ENCODE data around the gene NSL1.
A peak's percentile ranks its signal among the peaks of the same experiment; 100 is the strongest.

NSL1 gene

GRCh38 chr1:212753749-212754148 is 37.8 kb downstream of the NSL1 start:
- DNase-seq (ENCODE audit: extremely low spot score) = no peak
- ChIA-PET POLR2A (no interaction called here), CTCF (interaction anchor here (1.0 to 3.5 kb wide), 8 partner anchors 8 to 241 kb away, joined by 3 to 16 read pairs (median 4); no protein-coding TSS in a partner anchor)
- no peak for TF ChIP-seq CTCF (IDR thresholded peaks at IDR 0.05; ENCODE audit: control extremely low read depth, extremely low read depth, low read depth, missing control alignments)

- TF ChIP-seq CTCF (IDR thresholded peaks at IDR 0.05; ENCODE audit: control extremely low read depth, extremely low read depth, low read depth, missing control alignments) = no peak
- no peak for DNase-seq (ENCODE audit: extremely low spot score)
- ChIA-PET POLR2A (no interaction called here), CTCF (interaction anchor here (0.8 to 3.5 kb wide), 7 partner anchors 9 to 241 kb away, joined by 3 to 14 read pairs (median 4); no protein-coding TSS in a partner anchor)
Observed at GRCh38 chr1:212752934-212753497, 38.6 kb downstream of the NSL1 start.

- CTCF ChIA-PET = interaction anchor here (0.6 to 3.5 kb wide), 6 partner anchors 10 to 242 kb away, joined by 3 to 14 read pairs (median 4); no protein-coding TSS in a partner anchor
- no peak for DNase-seq (ENCODE audit: extremely low spot score)
- POLR2A ChIA-PET = no interaction called here
- TF ChIP-seq CTCF (IDR thresholded peaks at IDR 0.05; ENCODE audit: control extremely low read depth, extremely low read depth, low read depth, missing control alignments) = no peak
Observed at GRCh38 chr1:212752252-212752933, 39.2 kb downstream of the NSL1 start.

GRCh38 chr1:212749821-212750535 is 41.6 kb downstream of the NSL1 start:
- peak; percentile 46 for TF ChIP-seq CTCF (IDR thresholded peaks at IDR 0.05; ENCODE audit: control extremely low read depth, extremely low read depth, low read depth, missing control alignments)
- POLR2A ChIA-PET = no interaction called here
- CTCF ChIA-PET = interaction anchor here (0.6 to 3.2 kb wide), 34 partner anchors 9 to 648 kb away, joined by 3 to 29 read pairs (median 5); no protein-coding TSS in a partner anchor
- DNase-seq (ENCODE audit: extremely low spot score) = peak; percentile 35

GRCh38 chr1:212746546-212746945 is 45.0 kb downstream of the NSL1 start:
- ChIA-PET CTCF (interaction anchor here (0.8 to 2.3 kb wide), 10 partner anchors 9 to 291 kb away, joined by 3 to 9 read pairs (median 4); no protein-coding TSS in a partner anchor), POLR2A (no interaction called here)
- no peak for TF ChIP-seq CTCF (IDR thresholded peaks at IDR 0.05; ENCODE audit: control extremely low read depth, extremely low read depth, low read depth, missing control alignments)
- DNase-seq (ENCODE audit: extremely low spot score) = no peak

- ChIA-PET POLR2A (no interaction called here), CTCF (interaction anchor here (1.2 to 1.4 kb wide), 3 partner anchors 14 to 80 kb away, joined by 3 to 5 read pairs (median 4); no protein-coding TSS in a partner anchor)
- no peak for DNase-seq (ENCODE audit: extremely low spot score)
- TF ChIP-seq CTCF (IDR thresholded peaks at IDR 0.05; ENCODE audit: control extremely low read depth, extremely low read depth, low read depth, missing control alignments) = no peak
Observed at GRCh38 chr1:212745303-212745702, 46.3 kb downstream of the NSL1 start.

Measured in GM10248 (cell line).